ENCODE measurements around the gene ANK2.

Gene ANK2

GRCh38 chr4:113278324-113278934 is 229.0 kb downstream of the ANK2 start:
- DNase-seq (ENCODE audit: low read depth in 3 of 3, low spot score in 1 of 3) = peak in 1 of 3 donors; percentile 16

GRCh38 chr4:113285501-113285900 is 236.0 kb downstream of the ANK2 start:
- DNase-seq (ENCODE audit: low read depth in 3 of 3, low spot score in 1 of 3) = no peak

GRCh38 chr4:113288257-113288656 is 238.8 kb downstream of the ANK2 start:
- DNase-seq (ENCODE audit: low read depth in 3 of 3, low spot score in 1 of 3) = no peak

GRCh38 chr4:113288696-113289095 is 239.2 kb downstream of the ANK2 start:
- no peak for DNase-seq (ENCODE audit: low read depth in 3 of 3, low spot score in 1 of 3)

DNA sequence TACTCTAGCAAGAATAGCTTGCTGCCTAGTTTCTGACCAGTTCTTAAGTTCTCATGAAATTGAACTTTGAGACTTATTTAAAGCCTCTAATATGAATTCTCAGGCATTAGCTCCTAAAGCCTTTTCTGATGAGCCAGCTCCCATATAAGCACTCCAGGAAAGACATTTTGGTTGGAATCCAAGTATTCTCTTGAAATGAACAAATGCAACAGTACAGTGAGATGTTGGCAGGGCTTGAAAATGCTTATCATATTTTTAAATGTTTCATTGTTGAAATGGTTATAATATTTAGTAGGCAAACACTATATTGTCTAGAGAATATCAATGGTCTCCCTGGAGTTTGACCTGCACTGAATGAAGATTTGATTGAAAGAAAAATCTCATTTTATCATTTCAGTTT is 240.3 kb downstream of the ANK2 start:
- no peak for DNase-seq (ENCODE audit: low read depth in 3 of 3, low spot score in 1 of 3)

- DNase-seq (ENCODE audit: low read depth in 3 of 3, low spot score in 1 of 3) = no peak
These were observed 241.2 kb downstream of the ANK2 start for GRCh38 chr4:113290666-113291065.

DNA sequence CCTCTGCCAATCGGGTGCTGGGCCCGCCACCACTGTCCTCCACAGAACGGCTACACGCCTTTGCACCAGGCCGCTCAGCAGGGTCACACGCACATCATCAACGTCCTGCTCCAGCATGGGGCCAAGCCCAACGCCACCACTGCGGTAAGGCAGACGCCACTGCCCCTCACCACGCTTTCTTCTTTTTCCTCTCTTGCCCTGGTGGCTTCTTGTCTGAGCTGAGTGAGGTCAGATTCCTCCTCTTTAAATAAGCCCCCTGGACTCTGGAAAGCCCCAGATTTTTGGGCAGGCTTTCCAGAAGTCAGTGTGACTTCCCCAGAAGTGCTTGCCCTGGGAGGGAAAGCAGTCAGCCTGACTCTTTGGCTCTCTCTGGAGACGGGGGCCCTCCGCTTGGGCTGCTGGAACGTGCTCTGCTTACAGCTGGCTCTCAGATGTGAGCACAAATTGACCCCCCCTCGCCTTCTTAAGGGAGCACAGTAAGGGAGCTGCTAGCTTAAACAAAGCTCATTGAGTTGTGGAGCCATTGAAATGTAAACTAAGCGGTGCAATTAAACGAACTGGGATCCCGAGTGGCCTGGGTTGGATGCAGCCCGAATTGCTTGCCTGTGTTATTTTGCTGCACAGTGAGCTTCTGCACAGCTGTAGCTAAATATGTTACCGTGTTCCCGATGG is 243.1 kb downstream of the ANK2 start:
- no peak for DNase-seq (ENCODE audit: low read depth in 3 of 3, low spot score in 1 of 3)

DNA sequence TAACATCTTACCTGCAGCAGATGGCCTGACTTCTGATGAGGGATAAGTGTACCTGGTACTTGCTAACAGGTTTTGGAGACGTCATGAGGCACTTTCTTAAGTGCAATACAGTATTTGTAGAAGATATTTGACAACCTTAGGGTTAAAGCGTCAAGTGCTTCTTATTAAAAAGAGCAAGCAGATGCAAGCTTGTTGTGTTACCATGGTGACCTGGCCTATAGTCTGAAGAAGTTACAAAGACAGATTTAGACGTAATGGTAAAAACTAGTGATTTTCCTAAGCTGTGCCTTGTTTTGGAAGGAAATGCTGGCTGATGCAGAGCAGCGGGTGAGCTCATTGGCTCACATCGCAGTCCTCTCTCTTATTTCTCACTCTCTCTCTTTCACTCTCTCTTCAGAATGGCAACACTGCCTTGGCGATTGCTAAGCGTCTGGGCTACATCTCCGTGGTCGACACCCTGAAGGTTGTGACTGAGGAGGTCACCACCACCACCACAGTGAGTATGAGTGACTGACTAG is 243.6 kb downstream of the ANK2 start:
- DNase-seq (ENCODE audit: low read depth in 3 of 3, low spot score in 1 of 3) = no peak

- DNase-seq (ENCODE audit: low read depth in 3 of 3, low spot score in 1 of 3) = no peak
These were observed 244.2 kb downstream of the ANK2 start for GRCh38 chr4:113293674-113294073.

DNA sequence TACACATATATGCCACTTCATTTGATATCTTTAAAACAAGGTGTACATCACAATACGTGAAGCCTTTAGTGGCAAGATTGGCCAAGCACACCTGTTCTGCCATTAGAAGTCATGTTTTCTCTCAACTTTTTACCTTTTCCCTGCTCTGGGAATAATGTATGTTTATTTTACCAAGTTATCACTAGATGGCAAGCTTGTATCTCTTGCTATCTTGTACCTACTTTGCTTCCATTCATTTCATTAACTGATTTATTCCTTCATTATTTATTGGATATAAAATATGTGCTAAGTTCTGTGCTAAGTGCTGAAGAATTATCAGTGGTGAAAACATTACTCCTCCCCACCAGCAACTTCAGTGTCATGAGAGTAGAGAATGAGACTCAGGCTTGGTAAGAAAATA is 245.5 kb downstream of the ANK2 start:
- no peak for DNase-seq (ENCODE audit: low read depth in 3 of 3, low spot score in 1 of 3)

- no peak for DNase-seq (ENCODE audit: low read depth in 3 of 3, low spot score in 1 of 3)
These were observed 251.0 kb downstream of the ANK2 start for GRCh38 chr4:113300471-113300928.

DNA sequence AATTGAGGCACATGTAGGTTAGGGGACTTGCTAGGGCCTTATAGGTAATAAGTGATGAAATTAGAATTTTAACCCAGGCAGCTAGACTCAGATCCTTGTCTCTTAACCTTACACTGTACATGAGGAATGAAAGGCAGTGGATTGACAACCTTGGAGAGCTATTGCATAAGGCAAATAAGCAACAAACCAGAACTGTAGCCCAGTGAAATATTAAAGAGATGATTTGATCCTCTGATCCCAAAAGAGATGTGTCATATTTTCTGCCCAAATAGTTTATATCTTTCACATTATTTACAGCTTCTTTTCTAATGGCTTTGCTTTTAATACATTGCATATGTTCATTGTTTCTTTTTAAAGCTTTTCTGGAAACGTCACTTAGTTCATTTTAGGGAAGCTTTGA is 252.6 kb downstream of the ANK2 start:
- no peak for DNase-seq (ENCODE audit: low read depth in 3 of 3, low spot score in 1 of 3)

DNA sequence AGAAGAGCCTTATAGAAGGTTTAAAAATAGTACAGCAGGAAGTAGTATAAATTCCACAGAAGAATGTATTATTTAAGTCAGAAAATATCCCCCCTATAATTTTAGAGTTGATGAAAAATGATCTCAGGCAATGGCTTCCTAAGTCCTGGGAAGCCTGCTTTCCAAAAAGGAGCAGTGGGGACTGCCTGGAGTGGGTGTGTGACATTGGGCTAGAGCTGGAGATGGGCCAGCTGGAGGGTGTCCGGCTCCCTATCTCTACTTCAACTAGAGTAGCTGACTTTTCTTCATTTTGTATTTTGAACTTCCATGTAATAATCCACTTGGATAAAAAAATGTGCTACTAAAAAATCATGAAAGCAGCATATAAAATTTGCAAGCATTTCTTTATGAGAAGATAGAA is 253.9 kb downstream of the ANK2 start:
- DNase-seq (ENCODE audit: low read depth in 3 of 3, low spot score in 1 of 3) = no peak

DNA sequence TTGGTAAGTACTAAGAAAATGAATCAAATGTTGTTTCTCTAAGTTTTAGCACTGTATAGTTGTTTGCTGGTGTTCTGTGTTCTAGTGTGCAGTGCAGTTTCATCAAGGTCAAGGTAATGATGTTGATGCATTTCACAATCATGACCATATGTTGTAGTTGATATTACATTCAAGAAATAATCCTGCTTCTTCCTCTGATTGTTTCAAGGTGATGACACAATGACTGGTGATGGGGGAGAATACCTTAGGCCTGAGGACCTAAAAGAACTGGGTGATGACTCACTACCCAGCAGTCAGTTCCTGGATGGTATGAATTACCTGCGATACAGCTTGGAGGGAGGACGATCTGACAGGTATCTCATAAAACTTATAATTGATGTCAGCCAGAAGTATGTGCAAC is 261.6 kb downstream of the ANK2 start:
- no peak for DNase-seq (ENCODE audit: low read depth in 3 of 3, low spot score in 1 of 3)

GRCh38 chr4:113312529-113312928 is 263.1 kb downstream of the ANK2 start:
- no peak for DNase-seq (ENCODE audit: low read depth in 3 of 3, low spot score in 1 of 3)

GRCh38 chr4:113314426-113314825 is 265.0 kb downstream of the ANK2 start:
- no peak for DNase-seq (ENCODE audit: low read depth in 3 of 3, low spot score in 1 of 3)

DNA sequence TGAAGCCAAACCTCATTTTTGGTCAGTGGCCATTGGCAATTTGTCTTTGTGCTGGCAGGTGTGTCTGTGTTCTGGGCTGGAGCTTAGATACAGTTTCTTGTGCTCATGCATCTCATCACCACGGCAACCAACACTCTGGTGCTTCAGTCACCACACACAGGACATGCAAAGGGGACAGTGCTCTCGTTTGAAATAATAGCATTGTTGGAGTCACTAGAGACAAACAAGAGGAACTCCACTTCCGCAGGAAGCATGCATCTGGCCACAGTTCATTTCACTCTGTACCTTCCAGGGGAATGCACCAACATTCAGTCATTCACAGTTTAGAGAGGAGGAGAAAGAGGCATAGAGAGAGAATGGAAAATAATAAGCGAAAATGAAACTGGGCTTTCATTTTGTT is 267.4 kb downstream of the ANK2 start:
- no peak for DNase-seq (ENCODE audit: low read depth in 3 of 3, low spot score in 1 of 3)

- DNase-seq (ENCODE audit: low read depth in 3 of 3, low spot score in 1 of 3) = no peak
These were observed 268.1 kb downstream of the ANK2 start for GRCh38 chr4:113317523-113317922.

DNA sequence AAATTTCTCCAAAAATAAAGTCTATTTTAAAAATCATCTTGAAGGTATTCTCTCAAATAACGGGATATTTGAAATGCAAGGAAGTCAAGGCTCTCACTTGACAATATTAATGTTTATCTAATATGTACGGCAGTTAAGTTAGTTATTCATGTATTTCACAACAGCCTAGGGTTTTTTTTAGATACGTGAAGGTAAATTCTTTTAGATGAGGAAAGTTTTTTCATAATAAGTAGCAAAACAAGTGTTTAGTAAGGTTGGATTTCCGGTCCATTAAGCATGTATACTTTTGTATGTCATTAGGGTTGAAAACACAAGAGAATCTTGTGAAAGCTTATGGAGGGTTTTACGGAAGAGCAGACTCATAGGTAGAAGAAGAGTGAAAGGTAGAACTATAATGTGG is 273.3 kb downstream of the ANK2 start:
- DNase-seq (ENCODE audit: low read depth in 3 of 3, low spot score in 1 of 3) = no peak

DNA sequence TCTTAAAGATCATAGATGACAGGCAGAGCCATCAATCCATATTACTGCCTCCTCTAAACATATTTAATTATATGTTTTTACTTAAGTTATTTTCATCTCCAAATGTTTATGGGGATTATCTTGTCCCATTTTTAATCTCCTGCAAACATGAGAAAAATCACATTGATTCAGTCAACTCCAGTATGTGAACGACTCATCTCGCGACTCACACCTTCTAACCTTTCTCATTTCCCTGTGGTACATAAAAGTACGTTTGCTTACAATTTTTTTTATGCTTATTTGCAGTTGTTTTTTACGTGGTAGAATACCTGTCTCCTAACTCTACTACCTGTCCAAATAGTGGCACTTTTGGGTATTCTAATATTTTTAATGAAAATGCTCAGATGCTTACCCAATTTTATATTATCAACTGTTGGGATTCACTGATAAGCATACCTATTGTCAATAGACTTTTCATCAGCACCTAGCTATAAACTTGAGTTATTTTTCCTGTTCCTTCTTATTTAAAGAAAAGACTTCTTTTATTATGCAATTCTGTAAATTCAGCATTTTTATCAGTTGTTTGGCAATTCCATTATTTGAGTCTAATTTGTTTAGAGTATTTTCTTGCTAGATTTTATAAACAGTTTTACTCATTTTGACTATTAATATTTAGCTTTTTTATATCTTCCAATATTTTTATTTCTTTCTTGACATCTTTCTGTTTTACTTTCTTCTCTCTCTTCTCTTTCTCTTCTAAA is 276.6 kb downstream of the ANK2 start:
- no peak for DNase-seq (ENCODE audit: low read depth in 3 of 3, low spot score in 1 of 3)

DNA sequence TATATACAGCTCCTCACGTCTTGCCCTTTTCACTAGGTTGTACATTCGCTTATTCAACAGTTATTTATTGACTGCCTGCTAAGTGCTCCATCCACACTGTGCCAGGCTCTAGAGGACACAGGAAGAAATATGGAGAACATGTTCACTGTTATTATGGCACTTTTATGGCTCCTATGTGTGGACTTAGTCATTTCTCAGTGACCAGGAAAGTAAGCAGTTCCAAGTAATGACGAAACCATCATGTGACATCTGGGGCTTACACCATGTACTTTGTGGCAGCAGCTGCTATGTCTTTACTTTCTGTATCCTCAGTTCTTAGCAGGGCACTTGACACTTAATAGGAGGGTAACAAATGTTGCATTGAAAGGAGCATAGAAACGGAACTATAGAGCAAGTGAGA is 278.0 kb downstream of the ANK2 start:
- no peak for DNase-seq (ENCODE audit: low read depth in 3 of 3, low spot score in 1 of 3)

GRCh38 chr4:113328514-113328913 is 279.1 kb downstream of the ANK2 start:
- DNase-seq (ENCODE audit: low read depth in 3 of 3, low spot score in 1 of 3) = no peak

All from stimulated activated CD4-positive, alpha-beta T cell treated with anti-CD3 and anti-CD28 coated beads, TNF-alpha, amount 100 ng/mL, for 1 hour (primary cell).